Stimulated activated CD4-positive, alpha-beta T cell treated with anti-CD3 and anti-CD28 coated beads, Interleukin-1b, Interleukin-23, amount 100 ng/mL, for 4 hours (primary cell): Measurements from ENCODE around the gene ZMIZ1.

Experiments
- DNase-seq, 2 donors: peaks; one replicate each; pipeline ENCODE4 v3.0.0-alpha.2; 2020; ENCODE audit warnings: low read depth in 2 of 2

Gene ZMIZ1

GRCh38 chr10:79206300-79207095, 137.7 kb downstream of the ZMIZ1 start:
- no peak for DNase-seq

- no peak for DNase-seq
These were observed 138.3 kb downstream of the ZMIZ1 start for GRCh38 chr10:79207096-79207357.

GRCh38 chr10:79207726-79208125, 139.0 kb downstream of the ZMIZ1 start:
- no peak for DNase-seq

DNA sequence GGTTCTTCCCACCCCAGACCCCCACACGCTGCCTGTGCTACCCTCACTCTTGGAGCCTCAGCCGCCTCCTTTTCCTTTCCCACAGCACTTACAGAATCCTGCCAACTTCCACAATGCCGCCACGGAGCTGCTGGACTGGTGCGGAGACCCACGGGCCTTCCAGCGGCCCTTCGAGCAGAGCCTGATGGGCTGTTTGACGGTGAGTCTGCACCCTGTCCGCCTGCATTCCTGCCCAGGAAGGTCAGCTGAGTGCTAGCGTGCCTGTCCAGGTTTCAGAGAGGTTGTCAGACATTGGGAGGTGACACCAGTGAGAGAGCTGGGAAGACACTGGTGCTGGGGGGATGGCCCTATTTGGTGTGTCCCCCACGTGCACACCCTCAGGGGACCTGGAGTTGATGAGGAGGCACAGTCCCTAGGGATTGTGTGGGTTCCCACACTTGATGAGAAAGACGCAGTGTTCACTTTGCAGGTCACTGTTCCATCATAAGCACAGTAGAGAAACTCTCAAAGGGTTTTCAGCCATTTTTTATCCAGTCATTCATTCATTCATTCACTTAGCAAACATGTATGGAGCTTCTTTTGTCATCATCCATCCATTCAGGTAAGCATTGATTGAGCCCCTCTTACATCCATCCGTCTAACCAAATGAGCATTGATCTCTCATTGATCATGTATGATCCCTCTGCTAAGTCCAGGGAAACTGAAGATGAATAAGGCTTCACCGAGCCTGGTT, 139.7 kb downstream of the ZMIZ1 start:
- DNase-seq, result no peak

- no peak for DNase-seq
These were observed 140.6 kb downstream of the ZMIZ1 start for GRCh38 chr10:79209340-79209739.

DNA sequence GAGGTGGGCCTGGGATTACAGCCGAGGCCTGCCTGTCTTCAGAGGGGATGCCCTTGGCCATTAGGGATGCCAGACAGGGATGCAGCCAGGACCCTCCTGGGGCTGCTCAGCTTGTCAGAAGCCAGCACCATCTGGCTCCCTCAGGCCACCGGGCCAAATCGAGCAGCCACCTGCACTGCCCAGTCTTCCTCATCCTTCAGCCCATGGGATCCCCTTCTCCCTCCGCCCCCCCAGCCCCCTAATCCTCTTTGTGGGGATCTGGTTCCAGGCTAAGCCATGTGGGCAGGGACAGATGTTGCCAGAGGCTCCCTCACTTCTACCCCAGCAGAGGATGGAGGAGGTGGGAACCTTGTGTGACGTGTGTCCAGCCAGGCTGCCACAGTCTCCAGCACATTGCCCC, 141.1 kb downstream of the ZMIZ1 start:
- no peak for DNase-seq

- no peak for DNase-seq
These were observed 141.9 kb downstream of the ZMIZ1 start for GRCh38 chr10:79210672-79211071.

DNA sequence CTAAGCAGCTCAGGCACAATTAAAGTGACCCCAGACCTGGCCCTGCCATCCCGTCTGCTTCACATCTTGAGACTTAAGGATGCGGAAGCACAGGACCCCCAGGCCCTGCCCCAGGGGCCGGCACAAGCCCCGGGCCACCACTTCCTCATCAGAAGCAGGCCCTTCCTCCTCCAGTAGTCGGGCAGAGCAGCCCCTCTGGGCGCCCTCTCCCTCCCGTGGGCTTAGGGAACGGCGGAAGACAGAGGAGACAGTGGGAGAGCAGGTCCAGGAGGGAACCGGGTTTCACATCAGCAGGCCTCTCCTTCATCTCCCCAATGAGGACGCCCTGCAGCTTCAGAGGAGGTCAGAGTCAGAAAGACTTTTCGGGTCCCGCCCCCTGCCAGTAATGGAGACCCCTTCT, 142.8 kb downstream of the ZMIZ1 start:
- no peak for DNase-seq

DNA sequence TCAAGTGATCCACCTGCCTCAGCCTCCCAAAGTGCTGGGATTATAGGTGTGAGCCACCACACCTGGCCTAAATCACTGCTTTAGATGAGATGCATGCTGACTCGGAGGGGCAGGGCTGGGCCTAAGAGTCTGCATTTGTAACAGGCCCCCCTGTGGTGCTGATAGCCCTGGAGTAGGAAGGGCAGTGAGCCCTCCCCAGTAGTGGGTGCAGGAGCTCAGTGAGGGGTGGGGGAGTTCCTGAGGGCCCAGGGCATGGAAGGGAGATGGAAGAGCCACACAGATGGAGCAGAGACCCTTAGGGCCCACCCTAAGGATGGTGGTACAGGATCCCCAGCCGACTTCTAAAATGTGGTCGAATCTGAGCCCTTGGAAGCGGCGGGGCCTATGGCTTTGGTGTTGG, 146.8 kb downstream of the ZMIZ1 start:
- DNase-seq, result no peak

GRCh38 chr10:79219322-79219957, 150.7 kb downstream of the ZMIZ1 start:
- DNase-seq, result no peak

GRCh38 chr10:79220307-79220706, 151.5 kb downstream of the ZMIZ1 start:
- no peak for DNase-seq

- no peak for DNase-seq
These were observed 152.6 kb downstream of the ZMIZ1 start for GRCh38 chr10:79221110-79222051.

DNA sequence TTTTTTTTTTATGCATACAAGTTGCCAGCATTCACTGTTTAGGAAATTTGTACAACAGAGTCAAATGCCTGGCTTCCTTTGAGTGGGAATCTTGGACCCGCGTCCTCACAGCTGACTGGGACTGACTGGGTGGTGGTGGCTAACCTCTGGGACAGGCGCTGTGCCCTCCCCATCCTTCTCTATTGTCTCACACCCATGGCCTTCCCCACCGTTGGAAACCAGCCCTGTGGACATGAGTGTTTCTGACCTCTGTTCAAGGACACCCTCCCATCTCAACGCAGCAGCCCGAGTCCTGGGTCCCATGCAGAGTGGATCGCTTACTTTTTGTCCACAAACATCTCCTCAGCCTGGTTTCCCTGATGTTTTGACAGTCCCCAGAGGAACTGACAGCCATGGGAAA, 153.4 kb downstream of the ZMIZ1 start:
- no peak for DNase-seq

- DNase-seq, result no peak
These were observed 154.6 kb downstream of the ZMIZ1 start for GRCh38 chr10:79223091-79224048.

DNA sequence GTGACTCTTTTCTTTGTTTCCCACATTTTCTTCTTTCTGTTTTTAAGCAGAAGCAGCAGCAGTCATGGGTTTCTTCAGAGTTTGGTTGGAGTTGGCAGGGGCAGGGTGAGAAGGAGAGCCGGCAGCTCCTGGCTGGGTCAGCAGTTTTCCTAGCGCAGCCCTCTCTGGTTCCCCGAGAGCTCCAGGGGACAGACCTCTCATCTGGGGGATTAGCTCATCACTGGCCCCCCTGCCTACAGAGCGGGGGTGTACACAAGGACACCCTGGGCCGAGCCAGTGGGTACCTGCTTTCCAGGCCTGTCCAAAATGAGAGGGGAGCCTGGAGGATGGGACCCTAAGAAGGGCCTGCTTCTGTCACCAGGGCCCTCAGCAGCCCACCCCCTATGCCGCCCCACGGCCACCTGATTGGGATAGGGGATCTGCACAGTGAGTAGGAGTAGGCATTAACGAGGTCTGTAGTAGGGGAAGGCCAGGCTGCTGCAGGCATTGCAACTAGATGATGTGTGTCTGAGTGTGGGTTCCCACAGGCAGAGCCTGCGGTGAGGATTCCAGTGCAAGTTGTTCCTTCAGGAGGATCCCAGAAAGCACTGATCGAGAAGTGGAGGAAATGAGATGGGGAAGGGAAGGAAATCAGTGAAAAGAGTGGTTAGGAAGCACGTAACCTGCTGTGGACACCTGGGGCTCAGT, 155.6 kb downstream of the ZMIZ1 start:
- no peak for DNase-seq

DNA sequence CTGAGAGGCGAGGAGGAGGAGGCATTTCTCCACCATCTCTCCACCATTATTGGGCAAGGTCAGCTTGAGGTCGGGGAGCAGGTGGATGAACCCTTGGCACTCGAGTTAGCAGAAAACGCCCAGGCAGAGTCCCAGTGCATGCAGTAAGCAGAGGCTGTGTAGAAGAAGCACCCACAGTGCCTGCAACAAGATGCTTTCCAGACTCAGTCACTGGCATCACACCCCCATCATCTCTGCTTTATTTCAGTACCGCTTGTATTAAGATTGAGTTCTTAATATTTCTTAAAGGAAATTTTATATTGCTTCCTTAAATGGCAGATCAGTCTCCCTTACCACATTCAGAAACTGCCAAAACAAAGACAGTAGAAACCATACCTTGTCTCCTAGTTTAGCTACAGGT, 156.2 kb downstream of the ZMIZ1 start:
- DNase-seq, result no peak

DNA sequence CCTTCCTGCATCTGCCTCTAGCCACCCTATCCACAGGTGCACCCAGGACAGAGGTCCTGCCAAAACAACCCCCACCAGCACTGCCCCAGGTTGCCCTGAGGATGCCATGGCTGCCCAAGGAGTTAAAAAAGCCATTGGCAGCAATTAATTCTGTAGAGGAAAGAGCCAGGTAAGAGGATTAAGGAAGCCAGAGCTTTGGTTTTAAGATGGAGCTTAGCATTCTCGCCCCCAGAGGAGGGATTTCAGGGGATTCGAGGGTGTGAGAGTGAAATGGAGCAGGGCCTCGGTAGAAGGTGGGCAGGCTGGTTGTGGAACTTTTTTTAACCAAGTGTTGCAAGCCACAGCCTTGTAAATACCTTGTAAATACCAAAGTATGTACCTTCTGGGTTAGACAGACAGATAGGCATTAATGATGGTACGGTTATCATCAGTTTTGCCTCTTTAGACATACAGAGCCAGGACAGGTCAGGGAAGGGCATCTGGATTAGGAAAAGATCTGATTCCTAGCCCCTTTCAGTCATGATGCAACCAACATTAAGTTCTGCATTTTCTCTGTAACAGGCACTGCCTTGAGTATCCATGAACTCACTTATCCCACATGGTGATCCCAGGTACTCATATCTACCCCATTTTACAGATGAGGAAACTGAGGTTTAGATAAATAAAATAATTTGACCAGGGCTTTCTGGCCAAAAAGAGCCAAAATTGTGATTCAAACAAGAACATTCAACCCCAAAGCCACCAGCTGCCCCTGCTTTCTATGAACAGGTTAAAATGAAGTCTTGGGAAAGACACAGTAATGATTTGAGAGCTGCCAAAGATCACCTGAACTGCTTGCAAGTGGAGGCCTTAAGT, 157.9 kb downstream of the ZMIZ1 start:
- DNase-seq, result no peak

- no peak for DNase-seq
These were observed 160.3 kb downstream of the ZMIZ1 start for GRCh38 chr10:79229071-79229541.

- no peak for DNase-seq
These were observed 161.1 kb downstream of the ZMIZ1 start for GRCh38 chr10:79229830-79230327.
